DOHH2 (cell line): Measurements from ENCODE around the gene ASTN1.

Source experiments
- H3F3A ChIP-seq: fragments of 200-600 bp; sonication (generic), shearing (Covaris generic); 2 replicates; pipeline ENCODE4 v1.6.0; 2016; ENCODE audit warnings: antibody characterized with exemption, mild to moderate bottlenecking; ENCODE audit not compliant: control insufficient read depth, insufficient read depth
- H3K27ac ChIP-seq: fragments of 200-600 bp; sonication (generic); 2 replicates; pipeline ENCODE4 v1.5.1; 2014; ENCODE audit warnings: low read depth, mild to moderate bottlenecking, low read length, moderate library complexity
- H3K27me3 ChIP-seq: fragments of 200-600 bp; sonication (generic); 2 replicates; pipeline ENCODE4 v1.6.1; 2014; ENCODE audit warnings: mild to moderate bottlenecking, low read length, mixed read lengths; ENCODE audit not compliant: control insufficient read depth
- H3K36me3 ChIP-seq: fragments of 200-600 bp; sonication (generic); 2 replicates; pipeline ENCODE4 v1.6.1; 2014; ENCODE audit warnings: mild to moderate bottlenecking, low read length, moderate library complexity, mixed read lengths; ENCODE audit not compliant: control insufficient read depth
- H3K4me1 ChIP-seq: fragments of 200-600 bp; sonication (generic); 2 replicates; pipeline ENCODE4 v1.6.1; 2014; ENCODE audit warnings: mild to moderate bottlenecking, low read length, mixed read lengths; ENCODE audit not compliant: control insufficient read depth
- H3K4me2 ChIP-seq: fragments of 200-600 bp; sonication (generic); 2 replicates; pipeline ENCODE4 v1.6.0; 2014; ENCODE audit warnings: mild to moderate bottlenecking, low read length, moderate library complexity
- H3K4me3 ChIP-seq: fragments of 200-600 bp; sonication (generic); 2 replicates; pipeline ENCODE4 v1.5.1; 2014; ENCODE audit warnings: mild to moderate bottlenecking, low read length, mixed read lengths
- H3K79me2 ChIP-seq: fragments of 200-600 bp; sonication (generic); 2 replicates; pipeline ENCODE4 v1.6.1; 2014; ENCODE audit warnings: mild to moderate bottlenecking, low read length, mixed read lengths; ENCODE audit not compliant: control insufficient read depth
- H3K9me2 ChIP-seq: fragments of 200-600 bp; sonication (generic); replicated peaks from 2 replicates; pipeline ENCODE4 v1.6.1; 2014; ENCODE audit warnings: mild to moderate bottlenecking, low read length, mixed read lengths; ENCODE audit not compliant: control insufficient read depth
- H3K9me3 ChIP-seq: fragments of 200-600 bp; sonication (generic); 2 replicates; pipeline ENCODE4 v1.6.1; 2014; ENCODE audit warnings: antibody characterized with exemption, low read length, mixed read lengths; ENCODE audit not compliant: control insufficient read depth, insufficient read depth
- H4K20me1 ChIP-seq: fragments of 200-600 bp; sonication (generic); 2 replicates; pipeline ENCODE4 v1.6.0; 2014; ENCODE audit warnings: low read depth, mild to moderate bottlenecking, antibody characterized with exemption, low read length, moderate library complexity; ENCODE audit not compliant: control insufficient read depth, insufficient read depth
- CTCF ChIP-seq: fragments of 200-600 bp; sonication (generic); IDR thresholded peaks from one replicate; pipeline ENCODE4 v1.5.1; 2014; ENCODE audit warnings: antibody characterized with exemption, mild to moderate bottlenecking, low read depth, low read length; ENCODE audit not compliant: poor library complexity, severe bottlenecking
- EZH2phosphoT487 ChIP-seq: fragments of 200-600 bp; sonication (generic); IDR thresholded peaks from 2 replicates; pipeline ENCODE4 v1.6.1; 2017; ENCODE audit warnings: borderline replicate concordance, mild to moderate bottlenecking, antibody characterized with exemption, low read length, moderate library complexity, mixed read lengths

The ASTN1 gene

DNA sequence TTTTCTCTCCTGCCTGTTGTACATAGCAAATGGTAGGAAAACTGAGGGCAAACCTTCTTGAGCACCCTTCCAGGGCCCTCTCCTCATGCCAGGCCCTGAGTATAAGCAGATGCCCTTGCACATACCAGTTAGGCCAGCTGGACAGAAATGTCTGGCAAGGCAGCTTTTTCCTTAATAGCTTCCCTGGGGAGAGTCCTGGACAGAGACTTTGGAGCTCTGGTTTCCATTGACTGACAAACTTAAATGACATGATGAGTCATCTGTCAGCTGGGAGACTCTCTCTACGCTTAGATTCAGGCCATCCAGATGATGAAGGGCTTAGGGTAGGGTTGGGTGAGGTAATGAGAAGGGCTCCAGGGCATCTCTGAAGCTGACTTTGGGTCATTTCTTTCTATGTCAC lies 317.5 kb downstream of the ASTN1 start:
- H4K20me1 ChIP-seq, result no peaks in the 10 kb centered on the region
- TF ChIP-seq EZH2phosphoT487 (no peak), CTCF (no peak)
- no peaks in the 10 kb centered on the region for H3K4me1 ChIP-seq
- no peak overlapping the region for H3K27ac ChIP-seq
- H3K9me3 ChIP-seq, result no peaks in the 10 kb centered on the region
- no peak overlapping the region for H3K4me3 ChIP-seq
- H3K79me2 ChIP-seq, result no peaks in the 10 kb centered on the region
- no peaks in the 10 kb centered on the region for H3K36me3 ChIP-seq
- no peaks in the 10 kb centered on the region for H3K9me2 ChIP-seq
- H3K27me3 ChIP-seq, result peaks cover 2% of the 10 kb centered on the region; the same call in 1 of the 2 replicates
- no peaks in the 10 kb centered on the region for H3F3A ChIP-seq
- no peak overlapping the region for H3K4me2 ChIP-seq

DNA sequence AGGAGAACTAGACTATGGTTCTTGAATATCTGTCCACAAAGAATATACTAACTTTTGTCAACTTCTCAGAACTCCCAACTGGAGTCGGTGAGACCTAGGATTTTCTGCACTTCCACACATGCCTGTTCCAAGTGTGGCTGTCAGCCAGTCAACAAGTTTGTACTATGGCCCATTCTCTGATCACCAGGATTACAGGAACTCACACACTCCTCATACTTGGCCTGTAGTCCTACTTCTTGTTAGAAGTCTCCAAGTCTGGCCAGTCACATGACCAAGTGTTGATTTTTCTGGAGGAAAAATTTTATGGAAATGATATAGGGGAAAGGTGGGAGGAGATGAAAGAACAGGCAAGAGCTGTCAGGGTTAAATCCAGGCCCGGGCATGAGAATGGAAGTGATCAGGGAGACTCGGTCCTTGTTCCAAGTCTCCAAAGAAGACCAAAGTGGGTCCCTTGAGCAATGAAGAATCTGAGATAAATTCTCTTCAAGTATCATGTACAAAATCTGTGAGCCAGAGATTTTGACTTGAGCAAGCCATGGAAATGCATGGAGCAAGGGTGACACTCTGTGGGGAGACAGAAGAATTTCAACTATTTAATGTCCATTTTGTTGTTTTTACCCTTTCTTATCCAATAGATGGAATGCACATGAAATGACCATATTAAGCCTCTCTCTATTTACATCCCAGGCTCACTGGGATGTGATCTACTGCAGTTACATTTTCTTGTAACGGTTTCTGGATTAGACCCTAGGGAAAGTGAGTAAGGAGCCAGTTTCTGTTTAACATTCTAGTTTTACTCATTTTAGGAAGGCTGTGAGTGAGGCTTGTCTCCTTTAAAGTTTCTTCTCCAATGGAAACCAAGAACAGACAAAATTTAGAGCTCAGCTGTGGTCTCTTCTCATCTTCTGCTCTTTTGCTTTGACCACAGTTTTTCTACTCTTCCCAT lies 320.9 kb downstream of the ASTN1 start:
- Histone ChIP-seq H3K4me3 (no peak overlapping the region), H3K36me3 (no peaks in the 10 kb centered on the region), H3K9me3 (no peaks in the 10 kb centered on the region)

GRCh38 chr1:176841238-176841637 lies 323.3 kb downstream of the ASTN1 start:
- H3K27me3 ChIP-seq, result peaks cover 3% of the 10 kb centered on the region; the same call in 1 of the 2 replicates
- no peaks in the 10 kb centered on the region for H3F3A ChIP-seq
- no peaks in the 10 kb centered on the region for H3K9me2 ChIP-seq
- H3K36me3 ChIP-seq, result no peaks in the 10 kb centered on the region
- H3K27ac ChIP-seq, result no peak overlapping the region
- H3K79me2 ChIP-seq, result no peaks in the 10 kb centered on the region
- TF ChIP-seq EZH2phosphoT487 (no peak), CTCF (no peak)
- H4K20me1 ChIP-seq, result no peaks in the 10 kb centered on the region
- no peaks in the 10 kb centered on the region for H3K4me1 ChIP-seq
- no peaks in the 10 kb centered on the region for H3K9me3 ChIP-seq
- H3K4me3 ChIP-seq, result no peak overlapping the region
- no peak overlapping the region for H3K4me2 ChIP-seq

More for the DNA sequence above, 320.9 kb downstream of the ASTN1 start:
- Histone ChIP-seq H3K27me3 (peaks cover 3% of the 10 kb centered on the region; the same call in 1 of the 2 replicates), H3K27ac (no peak overlapping the region), H3K4me2 (no peak overlapping the region), H4K20me1 (no peaks in the 10 kb centered on the region), H3K9me2 (no peaks in the 10 kb centered on the region), H3K4me1 (no peaks in the 10 kb centered on the region), H3F3A (no peaks in the 10 kb centered on the region), H3K79me2 (no peaks in the 10 kb centered on the region)
- TF ChIP-seq EZH2phosphoT487 (no peak), CTCF (peak; percentile 35)
